Trophoblast cell (in vitro differentiated cells and primary cell): ENCODE results near the gene DMXL2.
"Not testable (repeated sequence)": the region's sequence is repeated elsewhere in the genome, so short reads cannot be mapped to it uniquely, and the experiment has no call there.

ENCODE experiments used
- DNase-seq, 2 donors: peaks; one replicate each; pipeline ENCODE4 v3.0.0-alpha.2; 2016
- H2AFZ ChIP-seq: 2 replicates; pipeline ENCODE4 v1.6.1; 2013; ENCODE audit warnings: low read length, moderate library complexity, mild to moderate bottlenecking; ENCODE audit not compliant: insufficient read depth, poor library complexity
- H2AK5ac ChIP-seq: 2 replicates; pipeline ENCODE4 v1.6.1; 2013; ENCODE audit warnings: mild to moderate bottlenecking, low read length
- H2BK120ac ChIP-seq: 2 replicates; pipeline ENCODE4 v1.6.1; 2013; ENCODE audit warnings: low read length, mild to moderate bottlenecking, moderate library complexity; ENCODE audit not compliant: insufficient read depth, poor library complexity
- H2BK12ac ChIP-seq: 2 replicates; pipeline ENCODE4 v1.6.1; 2013; ENCODE audit warnings: mild to moderate bottlenecking, low read length, moderate library complexity
- H2BK5ac ChIP-seq: 2 replicates; pipeline ENCODE4 v1.6.1; 2013; ENCODE audit warnings: low read length, low read depth, moderate library complexity, mild to moderate bottlenecking; ENCODE audit not compliant: poor library complexity
- H3K14ac ChIP-seq: 2 replicates; pipeline ENCODE4 v1.6.1; 2013; ENCODE audit warnings: mild to moderate bottlenecking, low read length
- H3K18ac ChIP-seq: 2 replicates; pipeline ENCODE4 v1.6.1; 2013; ENCODE audit warnings: mild to moderate bottlenecking, low read length
- H3K23ac ChIP-seq: 2 replicates; pipeline ENCODE4 v1.6.1; 2013; ENCODE audit warnings: low read length
- H3K27ac ChIP-seq: 2 replicates; pipeline ENCODE4 v1.5.1; 2013; ENCODE audit warnings: low read depth, mild to moderate bottlenecking, inconsistent platforms, low read length, moderate library complexity
- H3K27me3 ChIP-seq: 2 replicates; pipeline ENCODE4 v1.6.1; 2013; ENCODE audit warnings: inconsistent platforms, mild to moderate bottlenecking, low read length, moderate library complexity; ENCODE audit not compliant: insufficient read depth
- H3K36me3 ChIP-seq, 2 experiments: 1 replicate in 1 of 2; 2 replicates in 1 of 2; pipeline ENCODE4 v1.6.1; 2013; ENCODE audit warnings: low read length in 2 of 2, mild to moderate bottlenecking in 2 of 2, moderate library complexity in 1 of 2; ENCODE audit not compliant: insufficient read depth in 2 of 2, control insufficient read depth in 1 of 2
- H3K4ac ChIP-seq: 2 replicates; pipeline ENCODE4 v1.6.1; 2013; ENCODE audit warnings: low read depth, mild to moderate bottlenecking, low read length, moderate library complexity
- H3K4me1 ChIP-seq, 2 experiments: 1 replicate in 1 of 2; 2 replicates in 1 of 2; pipeline ENCODE4 v1.6.1; 2013; ENCODE audit warnings: low read length in 2 of 2, mild to moderate bottlenecking in 2 of 2, moderate library complexity in 1 of 2; ENCODE audit not compliant: insufficient read depth in 2 of 2, control insufficient read depth in 1 of 2
- H3K4me2 ChIP-seq: 2 replicates; pipeline ENCODE4 v1.6.1; 2013; ENCODE audit warnings: inconsistent platforms, mild to moderate bottlenecking, low read length, moderate library complexity
- H3K4me3 ChIP-seq: 2 replicates; pipeline ENCODE4 v1.5.1; 2013; ENCODE audit warnings: mild to moderate bottlenecking, low read depth, low read length, inconsistent platforms
- H3K79me1 ChIP-seq: one replicate; pipeline ENCODE4 v1.6.1; 2013; ENCODE audit warnings: low read length
- H3K79me2 ChIP-seq: 2 replicates; pipeline ENCODE4 v1.6.1; 2013; ENCODE audit warnings: low read length, mild to moderate bottlenecking; ENCODE audit not compliant: control insufficient read depth, insufficient read depth, poor library complexity
- H3K9ac ChIP-seq: 2 replicates; pipeline ENCODE4 v1.6.1; 2013; ENCODE audit warnings: mild to moderate bottlenecking, low read length
- H3K9me3 ChIP-seq: 2 replicates; pipeline ENCODE4 v1.6.1; 2013; ENCODE audit warnings: low read depth, mild to moderate bottlenecking, control low read depth, inconsistent platforms, low read length; ENCODE audit not compliant: insufficient read depth
- H4K12ac ChIP-seq: 2 replicates; pipeline ENCODE4 v1.6.1; 2013; ENCODE audit warnings: low read depth, mild to moderate bottlenecking, low read length, moderate library complexity
- H4K8ac ChIP-seq: 2 replicates; pipeline ENCODE4 v1.6.1; 2013; ENCODE audit warnings: low read depth, mild to moderate bottlenecking, low read length, moderate library complexity
- H4K91ac ChIP-seq: one replicate; pipeline ENCODE4 v1.6.1; 2013; ENCODE audit warnings: low read depth, mild to moderate bottlenecking, low read length, moderate library complexity
- WGBS: extraction: QIAGEN DNeasy Blood & Tissue Kit; methylation state at CpG from one replicate; pipeline ENCODE4 v1.1.7; 2013; ENCODE audit warnings: missing lambda C conversion rate; ENCODE audit not compliant: insufficient read length, insufficient coverage; ENCODE audit errors: extremely low coverage; 5-methylcytosine and 5-hydroxymethylcytosine counted together

The DMXL2 gene

GRCh38 chr15:51612669-51613068 is 9.9 kb downstream of the DMXL2 start:
- not testable (repeated sequence) for H3K23ac ChIP-seq, H3K9ac ChIP-seq, H3K4me2 ChIP-seq, H2BK12ac ChIP-seq, H3K79me1 ChIP-seq, H3K4ac ChIP-seq, DNase-seq, H3K27me3 ChIP-seq, H4K8ac ChIP-seq, H3K18ac ChIP-seq, H3K14ac ChIP-seq, H3K9me3 ChIP-seq, H3K4me1 ChIP-seq, H2BK5ac ChIP-seq, H4K12ac ChIP-seq, H3K27ac ChIP-seq, H4K91ac ChIP-seq, H3K79me2 ChIP-seq, H2BK120ac ChIP-seq, H2AFZ ChIP-seq, H3K4me3 ChIP-seq, H2AK5ac ChIP-seq, H3K36me3 ChIP-seq
- WGBS, result no CpG with 5 or more reads among the region's 5 CpGs

- not testable (repeated sequence) for H3K27me3 ChIP-seq, H3K4me1 ChIP-seq, H2BK120ac ChIP-seq, H4K12ac ChIP-seq, H3K79me2 ChIP-seq, H3K9ac ChIP-seq, H3K79me1 ChIP-seq, H3K4ac ChIP-seq, H3K36me3 ChIP-seq, H3K23ac ChIP-seq, H3K4me3 ChIP-seq, H4K91ac ChIP-seq, H2BK12ac ChIP-seq, H4K8ac ChIP-seq, H2AFZ ChIP-seq, H3K4me2 ChIP-seq, H3K27ac ChIP-seq, H3K9me3 ChIP-seq, H3K14ac ChIP-seq, H2AK5ac ChIP-seq, H2BK5ac ChIP-seq, H3K18ac ChIP-seq
- peak; percentile 72 to 76 for DNase-seq
- WGBS, result no CpG with 5 or more reads among the region's 15 CpGs
Measured at GRCh38 chr15:51603462-51603948, 19.1 kb downstream of the DMXL2 start.

DNA sequence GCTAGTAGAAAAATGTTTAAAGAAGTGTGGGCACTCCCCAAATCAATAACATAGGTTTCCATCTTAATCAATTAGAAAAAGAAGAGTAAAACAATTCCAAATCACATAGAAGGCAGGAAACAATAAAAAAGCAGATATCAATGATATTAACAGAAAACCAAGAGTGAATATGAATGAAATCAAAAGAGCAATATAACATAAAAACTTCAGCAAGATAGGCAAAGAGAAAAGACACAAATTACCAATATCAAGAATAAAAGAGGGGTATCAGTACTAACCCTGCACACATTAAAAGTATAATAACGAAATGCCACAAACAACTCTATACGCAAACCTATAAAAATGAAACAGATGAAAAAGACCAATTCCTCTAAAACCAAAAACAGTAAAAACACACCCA is 19.6 kb downstream of the DMXL2 start:
- Histone ChIP-seq H3K9ac (no peak overlapping the region), H3K79me1 (no peaks in the 10 kb centered on the region), H3K4me3 (no peak overlapping the region), H3K79me2 (no peaks in the 10 kb centered on the region), H4K12ac (no peak overlapping the region), H2AFZ (no peak overlapping the region), H3K9me3 (no peaks in the 10 kb centered on the region), H2BK5ac (no peak overlapping the region), H3K23ac (no peak overlapping the region), H3K27me3 (no peaks in the 10 kb centered on the region), H3K18ac (no peak overlapping the region), H3K36me3 (no peaks in the 10 kb centered on the region), H4K91ac (no peak overlapping the region), H2BK120ac (no peak overlapping the region), H3K4ac (no peak overlapping the region), H2BK12ac (no peak overlapping the region), H3K14ac (no peak overlapping the region), H3K4me1 (peaks cover 5 to 8% of the 10 kb centered on the region in 2 experiments), H4K8ac (no peak overlapping the region), H3K4me2 (no peak overlapping the region), H2AK5ac (no peak overlapping the region), H3K27ac (no peak overlapping the region)
- no CpG with 5 or more reads among the region's 2 CpGs for WGBS
- DNase-seq, result no peak

- Histone ChIP-seq H3K27ac (no peak overlapping the region), H3K4ac (no peak overlapping the region), H3K14ac (no peak overlapping the region), H4K91ac (no peak overlapping the region), H3K4me3 (no peak overlapping the region), H4K12ac (no peak overlapping the region), H3K9ac (no peak overlapping the region), H4K8ac (no peak overlapping the region), H3K79me1 (no peaks in the 10 kb centered on the region), H2AK5ac (no peak overlapping the region), H2BK12ac (no peak overlapping the region), H3K36me3 (no peaks in the 10 kb centered on the region), H2AFZ (no peak overlapping the region), H2BK120ac (no peak overlapping the region), H2BK5ac (no peak overlapping the region), H3K4me1 (peaks cover 5 to 8% of the 10 kb centered on the region in 2 experiments), H3K9me3 (no peaks in the 10 kb centered on the region), H3K79me2 (no peaks in the 10 kb centered on the region), H3K18ac (no peak overlapping the region), H3K27me3 (no peaks in the 10 kb centered on the region), H3K23ac (no peak overlapping the region), H3K4me2 (no peak overlapping the region)
- DNase-seq, result no peak
- WGBS, result no CpG with 5 or more reads among the region's 3 CpGs
Measured at GRCh38 chr15:51602484-51602883, 20.1 kb downstream of the DMXL2 start.
